Measurements from ENCODE around the gene WSCD2.

The WSCD2 gene

DNA sequence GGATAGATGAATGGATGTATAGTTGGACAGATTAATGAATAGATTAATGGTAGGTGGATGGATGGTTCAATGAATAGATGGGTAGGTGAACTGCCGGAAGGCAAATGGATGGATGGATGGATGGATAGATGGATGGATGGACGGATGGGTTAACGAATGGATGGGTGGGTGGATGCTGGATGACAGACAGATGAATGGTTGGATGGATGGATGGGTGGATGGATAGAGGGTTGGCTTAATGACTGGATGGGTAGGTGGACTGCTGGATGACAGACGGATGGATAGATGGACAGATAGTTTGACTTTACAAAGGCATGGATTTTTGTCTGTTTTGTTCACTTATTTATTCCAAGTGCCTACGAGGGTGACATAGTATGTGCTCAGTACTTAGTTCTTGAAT lies 64.4 kb downstream of the WSCD2 start:
- TF ChIP-seq, protein P1, sequence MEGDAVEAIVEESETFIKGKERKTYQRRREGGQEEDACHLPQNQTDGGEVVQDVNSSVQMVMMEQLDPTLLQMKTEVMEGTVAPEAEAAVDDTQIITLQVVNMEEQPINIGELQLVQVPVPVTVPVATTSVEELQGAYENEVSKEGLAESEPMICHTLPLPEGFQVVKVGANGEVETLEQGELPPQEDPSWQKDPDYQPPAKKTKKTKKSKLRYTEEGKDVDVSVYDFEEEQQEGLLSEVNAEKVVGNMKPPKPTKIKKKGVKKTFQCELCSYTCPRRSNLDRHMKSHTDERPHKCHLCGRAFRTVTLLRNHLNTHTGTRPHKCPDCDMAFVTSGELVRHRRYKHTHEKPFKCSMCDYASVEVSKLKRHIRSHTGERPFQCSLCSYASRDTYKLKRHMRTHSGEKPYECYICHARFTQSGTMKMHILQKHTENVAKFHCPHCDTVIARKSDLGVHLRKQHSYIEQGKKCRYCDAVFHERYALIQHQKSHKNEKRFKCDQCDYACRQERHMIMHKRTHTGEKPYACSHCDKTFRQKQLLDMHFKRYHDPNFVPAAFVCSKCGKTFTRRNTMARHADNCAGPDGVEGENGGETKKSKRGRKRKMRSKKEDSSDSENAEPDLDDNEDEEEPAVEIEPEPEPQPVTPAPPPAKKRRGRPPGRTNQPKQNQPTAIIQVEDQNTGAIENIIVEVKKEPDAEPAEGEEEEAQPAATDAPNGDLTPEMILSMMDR (conservative IDR thresholded peaks at IDR 0.05) = no peak
- TF ChIP-seq ZFX (IDR thresholded peaks at IDR 0.05) = no peak
- H3K27ac ChIP-seq = no peak overlapping the region

DNA sequence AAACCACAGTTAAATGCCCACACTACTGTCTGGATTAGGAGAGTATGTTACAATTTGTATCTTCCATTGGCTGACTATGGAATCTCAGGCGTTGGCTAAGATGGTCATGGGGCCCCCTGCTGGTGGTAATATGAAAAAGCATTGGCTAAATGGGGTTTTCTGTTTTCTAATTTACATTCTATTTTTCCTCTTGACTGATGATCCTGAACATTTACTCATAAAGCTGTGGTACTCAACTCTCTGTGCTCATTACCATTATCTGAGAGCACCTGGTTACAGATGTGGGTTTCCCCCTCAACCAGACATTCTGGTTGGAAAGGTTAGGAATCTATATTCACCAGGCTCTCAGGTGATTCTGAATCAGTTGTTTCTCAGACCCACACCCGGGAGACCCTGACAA lies 64.8 kb downstream of the WSCD2 start:
- H3K27ac ChIP-seq = no peak overlapping the region
- TF ChIP-seq, protein P1 (conservative IDR thresholded peaks at IDR 0.05) = peak; percentile 81
- no peak for TF ChIP-seq ZFX (IDR thresholded peaks at IDR 0.05)

DNA sequence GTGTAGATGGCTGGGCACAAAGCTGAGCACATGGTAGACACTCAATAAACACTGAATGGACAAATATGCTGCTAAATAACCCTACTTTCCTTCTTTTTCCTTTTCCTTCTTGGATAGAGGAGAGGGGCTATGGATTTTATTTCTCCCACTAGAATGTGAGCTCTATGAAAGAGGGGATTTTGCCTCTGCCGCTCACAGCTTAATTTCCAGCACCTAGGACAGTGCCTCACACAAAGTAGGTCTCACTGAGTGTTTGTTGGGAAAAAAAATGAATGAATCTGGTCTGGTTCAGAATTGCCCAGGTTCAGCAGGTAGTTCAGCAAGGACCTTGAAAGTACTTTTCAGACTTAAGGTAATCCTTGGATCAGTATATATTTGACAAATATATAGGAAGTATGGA lies 65.5 kb downstream of the WSCD2 start:
- no peak overlapping the region for H3K27ac ChIP-seq
- TF ChIP-seq ZFX (IDR thresholded peaks at IDR 0.05) = no peak
- TF ChIP-seq, protein P1 (conservative IDR thresholded peaks at IDR 0.05) = no peak

DNA sequence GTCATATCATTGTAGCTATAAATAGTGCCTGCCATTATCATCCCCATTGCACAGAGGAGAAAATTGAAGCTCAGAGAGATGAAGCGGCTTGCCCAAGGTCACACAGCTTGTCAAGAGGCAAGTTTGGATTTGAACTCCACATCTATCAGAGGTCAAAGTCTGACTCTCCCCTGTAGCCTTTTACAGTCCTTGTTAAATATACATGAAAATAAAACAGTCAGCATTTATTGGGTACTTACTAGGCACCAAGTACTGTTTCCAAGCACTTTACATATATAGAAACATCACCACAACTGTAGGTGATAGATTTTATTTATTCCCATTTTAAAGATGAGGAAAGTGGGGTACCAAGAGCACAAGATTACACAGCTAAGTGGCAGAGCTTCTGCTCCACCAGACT lies 67.2 kb downstream of the WSCD2 start:
- no peak for TF ChIP-seq ZFX (IDR thresholded peaks at IDR 0.05)
- TF ChIP-seq, protein P1 (conservative IDR thresholded peaks at IDR 0.05) = no peak
- H3K27ac ChIP-seq = no peak overlapping the region

DNA sequence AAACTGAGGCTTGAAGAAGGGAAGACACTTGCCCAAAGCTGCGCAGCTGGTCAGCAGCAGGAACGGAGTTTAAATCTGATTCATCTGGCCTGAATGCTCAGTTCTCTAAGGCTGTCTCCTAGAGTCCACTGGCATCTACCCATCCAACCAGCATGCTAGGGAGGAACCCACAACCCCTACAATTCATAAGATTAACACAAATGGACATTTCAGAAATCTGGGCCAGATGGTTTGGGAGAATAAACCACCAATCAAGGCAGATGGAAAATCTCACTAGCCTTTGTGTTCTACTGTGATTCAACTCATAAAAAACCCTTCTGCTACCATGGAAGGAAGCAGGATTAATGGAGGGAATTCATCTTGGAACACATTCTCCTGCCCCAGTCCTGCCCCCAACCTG lies 67.8 kb downstream of the WSCD2 start:
- no peak overlapping the region for H3K27ac ChIP-seq
- no peak for TF ChIP-seq ZFX (IDR thresholded peaks at IDR 0.05)
- TF ChIP-seq, protein P1 (conservative IDR thresholded peaks at IDR 0.05) = no peak

DNA sequence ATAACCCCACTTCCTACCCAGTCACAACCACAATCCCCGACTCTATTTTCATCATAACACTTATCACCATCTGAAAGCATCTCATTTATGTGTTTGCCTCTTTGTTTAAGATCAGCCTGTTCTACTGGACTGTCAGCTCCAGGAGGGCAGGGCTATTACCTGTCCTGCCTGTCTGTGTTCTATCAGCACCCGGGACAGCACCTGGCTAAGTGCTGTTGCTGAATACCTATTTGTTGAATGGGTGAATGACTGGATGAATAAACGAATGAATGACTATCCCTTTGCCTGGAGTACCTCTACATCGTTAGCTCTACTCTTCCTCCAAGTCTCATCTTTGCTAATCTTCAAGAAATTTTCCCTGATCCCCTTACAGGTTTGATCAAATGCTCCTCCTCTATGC lies 69.0 kb downstream of the WSCD2 start:
- H3K27ac ChIP-seq = no peak overlapping the region
- TF ChIP-seq ZFX (IDR thresholded peaks at IDR 0.05) = no peak
- TF ChIP-seq, protein P1 (conservative IDR thresholded peaks at IDR 0.05) = no peak

DNA sequence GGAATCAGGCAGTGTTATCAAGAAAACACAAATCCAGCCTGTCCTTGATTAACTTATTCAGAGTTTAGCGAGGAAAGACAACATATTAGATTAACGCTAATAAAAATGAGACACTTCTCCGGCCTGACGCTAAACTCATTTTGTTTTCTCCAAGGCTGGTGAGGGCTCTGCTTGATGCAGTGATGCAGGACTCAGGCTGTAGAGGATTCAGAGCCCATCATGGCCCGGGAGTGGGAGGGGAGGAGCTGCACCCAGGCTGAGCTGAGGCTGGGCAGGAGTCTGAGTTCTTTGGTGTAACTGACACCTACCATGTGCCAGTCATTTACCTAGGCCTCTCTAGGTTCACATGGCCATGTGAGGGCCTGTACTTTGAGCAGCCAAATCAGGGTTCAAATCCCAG lies 70.0 kb downstream of the WSCD2 start:
- no peak overlapping the region for H3K27ac ChIP-seq
- no peak for TF ChIP-seq ZFX (IDR thresholded peaks at IDR 0.05)
- TF ChIP-seq, protein P1 (conservative IDR thresholded peaks at IDR 0.05) = no peak

Measured in C4-2B (cell line).